ENCODE measurements around the gene CACNA2D2.

Gene CACNA2D2

DNA sequence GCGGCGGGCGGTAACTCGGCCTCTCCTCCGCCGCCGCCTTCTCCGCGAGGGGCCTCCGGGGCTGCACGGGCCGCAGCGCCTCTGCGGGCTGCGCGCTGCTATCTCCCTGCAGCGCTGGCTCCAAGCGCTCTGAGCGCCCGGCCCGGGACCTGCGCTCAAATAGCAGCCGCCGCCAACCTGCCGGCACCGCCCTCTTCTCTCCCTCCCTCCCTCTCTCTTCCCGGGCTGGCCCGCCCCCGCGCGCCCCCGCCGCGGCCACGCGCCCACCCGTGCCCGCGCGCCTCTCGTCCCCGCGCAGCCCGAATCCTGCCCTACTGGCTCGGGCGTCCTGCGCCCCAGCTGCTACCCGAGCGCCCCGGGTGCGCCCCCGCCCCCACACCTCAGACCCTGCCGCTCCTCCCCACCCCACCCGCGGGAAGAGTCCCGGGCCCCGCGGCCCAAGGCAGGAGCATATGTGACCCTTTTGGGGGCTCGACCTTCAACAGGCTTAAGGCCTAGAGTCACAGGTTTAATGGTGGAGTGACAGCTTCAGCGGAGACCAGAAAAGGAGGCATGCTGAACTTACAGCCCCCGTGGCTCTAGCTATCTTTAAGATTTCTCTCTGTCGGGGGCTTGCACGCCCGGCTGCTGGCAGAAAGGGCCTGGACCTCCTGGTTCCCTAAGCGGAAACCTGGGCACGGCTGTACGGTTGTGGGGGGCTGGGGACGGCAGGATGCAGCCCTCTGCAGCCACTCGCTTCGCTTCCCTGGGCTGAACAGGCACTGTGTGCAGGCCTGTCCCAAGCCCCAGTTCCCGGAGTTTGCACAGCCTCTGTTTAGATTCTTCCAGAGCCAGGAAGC is at the start of gene CACNA2D2:
Gene CACNA2D2, minus strand, starts transcription at position 131 of the 839 bp plus-strand sequence. CDS start 211 bp downstream, outside the sequence.
- DNase-seq (ENCODE audit: low read depth) = peak; percentile 63

DNA sequence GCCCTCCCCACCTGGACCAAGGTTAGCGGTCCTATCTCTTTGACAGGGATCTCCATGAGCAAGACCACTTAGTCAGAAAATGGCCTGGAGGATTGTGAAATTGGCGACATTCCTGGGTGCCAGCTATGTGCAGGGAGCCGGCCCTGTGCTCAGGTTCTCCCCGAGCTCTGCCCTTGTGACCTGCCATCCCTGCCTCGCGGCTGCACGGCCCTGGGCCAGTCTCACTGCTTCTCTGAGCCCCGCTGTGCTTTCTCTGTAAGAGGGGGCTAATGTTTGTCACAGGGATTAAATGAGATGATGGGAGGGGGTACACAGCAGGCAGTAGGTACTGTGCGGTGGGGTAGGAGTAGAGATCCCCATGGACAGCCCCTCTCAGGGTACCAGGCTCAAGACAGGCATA is 49.2 kb upstream of the CACNA2D2 start:
- no peak for DNase-seq (ENCODE audit: low read depth)

DNA sequence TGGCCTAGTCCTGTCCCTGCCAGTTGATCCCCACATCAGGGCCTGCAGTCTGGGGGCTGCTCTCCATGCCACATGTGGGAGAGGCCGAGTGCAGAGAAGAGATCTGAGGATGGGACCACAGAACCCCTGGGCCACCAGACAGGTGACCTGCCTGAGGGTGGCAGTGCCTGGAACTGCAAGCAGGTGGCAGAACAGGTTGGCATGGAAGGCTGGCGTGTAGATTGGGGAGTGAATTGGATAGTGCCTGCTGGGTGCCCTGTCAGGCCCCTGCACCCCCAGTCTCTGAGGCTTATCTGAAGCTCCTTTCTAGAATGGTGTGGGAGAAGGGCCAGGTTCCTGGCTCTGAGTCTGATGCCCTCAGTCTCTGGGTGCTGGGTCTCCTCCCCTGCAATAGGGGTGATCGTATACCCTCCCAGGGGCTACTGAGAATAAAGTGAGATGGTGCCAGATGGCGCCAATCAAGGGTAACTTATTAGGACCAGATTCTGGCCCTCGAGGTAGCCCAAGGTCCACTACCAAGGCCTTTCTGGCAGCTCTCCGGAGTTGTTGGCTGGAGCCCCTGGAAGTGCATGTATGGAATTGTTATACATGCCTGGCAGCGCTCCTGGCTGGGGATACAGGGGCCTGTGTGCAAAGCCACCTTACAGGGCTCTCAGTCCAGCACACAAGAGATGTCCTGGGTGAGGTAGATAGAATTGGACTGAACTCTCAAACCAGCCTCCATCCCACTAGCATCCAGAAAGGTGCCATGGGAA is 48.4 kb upstream of the CACNA2D2 start:
- DNase-seq (ENCODE audit: low read depth) = no peak

DNA sequence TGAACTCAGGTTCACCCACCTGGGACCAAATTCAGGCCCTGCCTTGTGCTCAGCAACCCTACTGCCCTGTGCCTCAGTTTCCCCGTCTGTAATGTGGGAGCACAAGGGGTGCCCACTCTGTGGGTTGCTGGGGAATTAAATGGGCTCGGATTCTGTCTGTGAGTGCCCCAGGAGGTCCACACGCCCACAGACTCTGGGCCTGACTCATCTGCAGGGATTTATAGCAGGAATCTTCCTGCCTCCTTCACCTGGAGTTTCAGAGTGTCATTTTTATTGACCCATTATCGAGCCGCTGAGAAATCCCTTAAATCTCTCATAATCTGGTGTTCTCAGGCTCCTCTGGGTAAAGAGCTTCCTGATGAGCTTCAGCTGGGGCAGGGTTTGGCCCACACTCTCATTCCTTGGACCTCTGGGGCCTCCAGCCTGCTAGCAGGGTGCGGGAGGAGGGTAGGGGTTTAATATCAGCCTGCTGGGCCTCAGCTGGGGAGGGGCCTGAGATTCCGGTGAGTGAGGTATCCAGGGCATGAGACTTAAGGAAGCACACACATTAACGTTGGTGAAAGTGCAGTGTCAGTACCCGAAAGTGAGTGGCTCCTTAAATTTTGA is 47.7 kb upstream of the CACNA2D2 start:
- no peak for DNase-seq (ENCODE audit: low read depth)

DNA sequence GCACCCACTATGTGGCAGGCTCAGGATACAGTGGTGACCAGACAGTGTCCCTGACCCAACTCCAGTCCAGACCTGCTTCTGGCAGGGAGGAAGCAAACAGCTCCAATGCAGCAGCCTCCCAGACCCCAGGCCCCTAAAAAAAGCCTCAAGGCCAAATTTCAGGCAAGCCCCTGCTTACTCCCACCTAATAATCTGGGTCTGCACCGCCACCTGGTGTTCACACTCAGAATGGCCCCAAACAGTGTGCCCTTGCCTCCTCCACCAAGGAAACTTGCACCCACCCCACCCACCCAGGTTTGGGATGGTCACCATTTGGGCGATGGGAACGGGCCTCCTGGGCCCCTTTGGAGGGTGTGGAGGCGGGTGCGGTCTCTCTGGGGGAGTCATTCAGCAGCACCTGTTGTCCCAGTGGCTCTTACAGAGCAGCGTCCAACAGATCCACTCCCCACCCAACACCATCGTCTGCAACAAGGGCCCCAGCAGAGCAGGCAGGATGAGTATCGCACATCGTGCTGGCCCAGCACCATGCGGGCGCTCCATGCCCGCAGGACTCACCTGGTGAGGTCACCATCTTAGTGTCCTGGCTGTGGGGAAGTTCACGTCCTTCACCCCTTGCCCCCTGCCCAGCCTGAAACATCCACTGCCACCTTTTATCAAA is 46.8 kb upstream of the CACNA2D2 start:
- peak; percentile 17 for DNase-seq (ENCODE audit: low read depth)

DNA sequence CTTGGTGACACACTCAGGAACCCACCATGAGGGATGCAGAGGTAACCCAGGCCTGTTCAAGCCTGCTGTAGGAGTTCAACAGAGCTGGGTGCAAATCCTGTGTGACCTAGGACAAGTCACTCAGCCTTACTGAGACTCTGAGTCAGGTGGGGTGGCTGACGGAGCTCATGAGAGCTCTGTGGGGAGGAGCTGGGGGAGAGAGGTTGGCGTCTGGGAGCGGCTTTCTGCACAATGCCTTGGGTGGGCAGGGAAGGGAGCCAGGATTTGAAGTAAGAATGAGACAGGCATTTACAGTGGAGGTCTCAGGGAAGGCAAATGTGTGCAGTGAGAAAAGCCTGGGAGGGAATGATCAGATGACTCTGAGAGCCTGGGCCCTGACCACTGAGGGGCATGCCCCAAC is 45.8 kb upstream of the CACNA2D2 start:
- no peak for DNase-seq (ENCODE audit: low read depth)

DNA sequence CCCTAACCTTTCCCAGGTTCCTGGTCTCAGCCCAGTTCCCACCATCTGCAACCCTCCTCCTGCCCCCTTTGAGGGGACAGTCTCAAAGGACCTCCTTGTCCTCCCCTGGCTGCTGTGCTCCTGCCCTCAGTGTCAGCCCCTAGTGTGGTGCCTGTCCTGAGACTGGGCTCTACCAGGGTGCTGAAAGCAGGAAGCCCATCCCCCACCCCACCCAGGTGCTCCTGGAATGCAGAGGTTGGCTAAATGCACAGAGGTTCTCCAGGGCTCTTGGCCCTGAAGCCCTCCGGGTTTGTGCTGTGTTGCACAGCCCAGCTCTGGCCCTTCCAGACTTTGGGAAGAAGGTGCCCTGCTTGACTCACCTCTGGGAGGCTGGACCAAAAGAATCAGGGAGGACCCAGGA is 42.3 kb upstream of the CACNA2D2 start:
- DNase-seq (ENCODE audit: low read depth) = no peak

DNA sequence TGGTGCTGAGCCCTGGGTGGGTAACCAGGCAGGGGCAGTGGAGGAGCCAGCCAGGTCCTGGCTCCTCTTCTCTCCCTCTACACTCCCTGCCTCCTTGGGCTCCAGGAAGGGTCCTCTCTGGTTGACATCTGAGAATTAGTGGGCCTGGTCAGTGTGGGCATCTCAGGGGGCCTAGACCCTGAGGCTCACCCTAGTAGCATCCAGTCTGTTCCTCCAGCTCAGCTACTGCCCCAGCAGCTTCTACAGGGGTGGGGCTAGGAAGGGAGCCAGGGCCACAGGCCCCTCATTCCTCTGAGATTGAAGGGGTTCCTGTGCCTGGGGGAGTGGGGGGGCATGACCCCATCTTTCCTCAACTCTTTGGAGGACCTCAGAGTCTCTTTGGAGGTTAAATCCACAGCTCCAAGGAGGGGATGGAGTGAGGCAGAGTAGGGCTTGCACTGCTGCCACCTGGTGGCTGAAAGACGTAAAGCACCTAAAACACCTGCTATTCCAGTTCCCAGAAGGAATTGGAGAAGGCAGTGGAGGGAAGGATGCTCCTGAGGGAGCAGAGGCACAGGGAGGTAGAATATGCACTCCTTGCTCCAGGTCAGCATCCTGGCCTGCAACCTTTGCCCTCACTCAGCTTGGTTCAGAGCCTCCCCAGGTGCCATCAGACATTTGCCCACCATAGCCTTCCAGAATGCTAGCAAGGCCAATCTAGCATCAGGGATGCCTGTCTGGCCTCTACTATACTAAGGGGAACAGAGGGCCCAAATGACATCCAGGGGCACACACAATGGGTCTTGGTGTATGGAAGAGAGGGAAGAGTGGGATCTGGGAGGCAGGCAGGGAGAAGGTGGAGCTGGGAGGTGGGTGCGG is 39.0 kb upstream of the CACNA2D2 start:
- DNase-seq (ENCODE audit: low read depth) = peak; percentile 21

DNA sequence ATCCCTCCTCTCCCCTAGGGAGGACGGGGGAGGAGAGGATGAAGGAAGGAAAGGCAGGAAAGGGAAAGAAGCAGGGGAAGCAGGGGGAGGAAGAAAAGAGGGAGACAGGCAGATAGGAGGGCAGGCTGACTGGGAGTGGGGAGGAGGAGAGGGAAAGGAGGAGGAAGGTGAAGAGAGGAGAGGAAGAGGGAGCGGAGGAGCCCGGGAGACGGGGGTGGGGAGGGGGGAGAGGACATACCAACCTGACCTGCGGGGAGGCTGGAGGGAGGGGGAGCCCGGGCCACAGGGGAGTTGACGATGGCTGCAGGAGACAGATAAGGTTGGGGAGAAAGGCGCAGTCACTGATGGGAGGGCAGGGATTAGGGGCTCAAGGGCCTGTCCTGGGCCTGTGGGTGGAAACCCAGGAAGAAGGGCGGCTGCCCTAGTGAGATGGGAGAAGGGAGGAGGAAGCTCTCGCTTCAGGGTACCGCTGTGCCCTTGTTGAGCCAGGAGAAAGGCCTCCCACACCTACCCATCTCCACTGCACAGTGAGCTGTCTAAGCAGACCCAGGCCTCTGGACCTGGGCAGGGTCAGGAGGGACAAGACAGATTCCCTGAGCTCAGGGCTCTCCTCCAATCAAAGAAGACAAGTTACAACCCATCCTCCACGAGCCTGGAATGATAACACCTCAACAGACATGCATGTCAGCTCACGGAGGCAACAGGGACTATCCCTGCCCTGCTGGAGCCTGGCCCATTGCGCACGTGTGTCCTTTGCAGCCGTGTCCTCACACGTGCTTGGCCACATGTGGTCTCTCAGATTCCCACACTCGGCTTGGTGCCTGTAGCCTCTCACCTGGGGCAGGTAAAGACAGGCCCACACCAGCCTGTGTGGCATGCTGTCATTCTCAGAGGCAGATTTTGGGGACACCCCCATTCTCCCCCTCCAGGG is 36.2 kb upstream of the CACNA2D2 start:
- no peak for DNase-seq (ENCODE audit: low read depth)

DNA sequence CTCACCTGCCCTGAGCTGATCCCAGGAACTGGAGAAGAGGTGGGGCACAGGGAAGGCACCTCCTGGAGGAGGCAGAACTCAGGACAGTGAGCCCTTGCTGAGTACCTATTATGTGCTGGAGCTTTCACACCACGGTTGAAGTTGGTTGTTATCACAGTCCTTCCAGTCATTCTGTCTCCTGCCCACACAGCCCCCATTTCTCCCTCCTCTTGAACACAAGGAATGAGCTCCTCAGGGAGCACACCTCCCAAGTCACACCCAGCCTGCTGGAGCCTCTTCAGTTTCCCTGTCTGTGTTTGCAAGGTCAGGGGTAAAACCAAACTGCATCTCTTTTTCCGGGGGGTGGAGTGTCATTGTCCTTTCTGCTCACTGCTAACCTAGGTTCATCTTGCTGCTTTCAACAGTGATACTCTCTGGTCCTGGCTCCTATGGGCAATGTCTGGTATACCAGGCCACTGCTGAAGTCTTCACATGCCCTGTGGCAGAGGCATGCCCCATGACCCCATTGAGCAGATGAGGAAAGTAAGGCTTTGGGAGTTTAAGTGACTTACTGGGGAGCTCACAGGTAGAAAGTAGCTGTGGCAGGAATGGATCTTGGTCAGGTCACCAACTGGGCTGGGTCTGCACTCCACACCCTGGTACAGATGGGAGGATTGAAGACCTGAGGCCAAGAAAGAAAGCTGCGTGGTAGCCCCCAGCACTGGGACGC is 34.1 kb upstream of the CACNA2D2 start:
- DNase-seq (ENCODE audit: low read depth) = no peak

DNA sequence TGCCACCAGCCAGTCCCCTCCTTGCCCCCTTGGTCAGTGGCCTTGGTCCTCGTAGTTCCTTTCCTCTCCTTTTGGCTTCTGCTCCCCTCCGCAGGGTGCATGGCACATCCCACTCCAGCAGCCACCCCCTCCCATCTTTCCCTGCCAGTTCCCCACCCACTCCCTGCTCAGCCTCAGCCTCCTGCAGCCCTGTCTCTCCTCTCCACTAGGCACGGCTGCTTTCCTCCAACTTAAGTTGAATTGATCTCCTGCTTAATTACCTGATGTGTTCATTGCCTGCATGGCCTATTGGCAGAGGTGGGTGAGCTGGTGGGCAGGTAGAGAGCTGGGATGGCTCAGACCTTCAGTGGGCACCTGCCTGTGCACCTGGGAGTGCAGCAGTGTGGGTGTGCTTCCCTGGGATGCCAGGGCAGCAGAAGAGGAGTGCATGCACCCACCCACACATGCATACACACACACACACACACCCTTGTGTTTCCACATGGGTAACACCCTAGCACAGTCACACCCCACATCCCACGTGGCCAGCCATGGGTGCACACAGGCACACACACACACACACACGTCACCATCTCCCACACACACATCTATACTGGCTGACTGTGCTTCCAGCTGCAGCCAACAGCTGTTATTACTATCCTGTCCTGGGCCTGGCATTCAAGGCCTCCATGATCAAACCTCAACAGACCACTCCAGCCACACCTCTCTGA is 33.2 kb upstream of the CACNA2D2 start:
- no peak for DNase-seq (ENCODE audit: low read depth)

DNA sequence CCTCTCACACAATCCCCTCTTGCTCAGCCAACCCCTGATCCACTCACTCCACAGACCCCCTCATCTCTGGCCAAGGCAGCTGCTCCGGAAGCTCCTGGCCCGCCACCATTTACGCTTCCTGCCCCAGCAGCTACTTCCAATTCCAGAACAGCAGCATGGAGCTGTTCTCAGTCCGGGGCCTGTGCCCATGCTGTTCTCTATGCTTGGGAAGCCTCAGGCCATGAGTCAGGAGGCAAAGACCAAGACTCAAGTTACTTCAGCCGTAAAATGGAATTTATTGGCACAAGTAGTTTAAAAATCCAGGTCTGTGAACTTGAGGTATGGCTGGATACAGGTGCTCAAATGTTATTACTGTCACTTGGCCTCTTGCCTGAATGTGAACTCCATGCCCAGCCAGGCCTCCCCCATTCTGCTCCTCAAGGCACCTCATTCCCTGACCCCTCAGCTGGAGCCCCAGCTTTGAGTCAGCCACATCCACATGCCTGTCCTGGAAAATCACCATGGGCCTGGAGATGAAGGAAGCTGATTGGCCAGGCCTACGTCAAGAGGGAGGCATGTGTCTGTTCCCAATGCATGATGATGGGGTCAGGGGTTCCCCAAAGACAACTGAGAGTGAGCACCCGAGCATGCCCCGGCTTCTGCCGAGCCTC is 31.4 kb upstream of the CACNA2D2 start:
- no peak for DNase-seq (ENCODE audit: low read depth)

DNA sequence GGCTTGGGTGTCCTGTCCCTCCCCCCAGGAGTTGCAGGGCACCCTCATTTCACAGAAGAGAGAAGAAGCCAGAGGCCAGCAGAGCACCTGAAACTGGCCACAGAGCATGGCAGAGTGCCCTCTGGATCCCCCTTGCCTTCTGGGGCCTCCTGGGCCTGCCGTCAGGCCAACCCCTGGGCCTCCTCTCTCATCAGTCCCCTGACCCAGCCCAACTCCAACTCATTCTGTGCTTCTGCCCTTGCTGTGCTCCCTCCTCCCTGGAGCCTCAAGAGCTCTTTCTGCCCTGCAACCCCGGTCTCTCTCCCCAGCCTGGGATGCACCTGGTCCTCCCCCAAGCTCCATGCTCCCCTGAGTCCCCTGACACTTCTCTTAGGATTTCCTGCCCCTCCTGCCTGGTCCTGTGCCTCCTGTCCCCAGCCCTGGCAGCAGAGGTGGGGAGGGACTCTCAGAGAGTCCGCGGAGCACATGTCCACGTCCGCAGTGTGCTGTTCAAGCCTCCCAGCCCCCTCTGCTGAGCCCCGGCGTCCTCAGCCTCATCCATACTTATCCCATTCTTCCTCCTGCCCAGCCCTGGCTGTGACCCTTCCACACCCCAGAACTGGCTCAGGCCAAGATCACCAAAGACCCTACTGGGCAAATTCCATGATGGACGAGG is 30.5 kb upstream of the CACNA2D2 start:
- no peak for DNase-seq (ENCODE audit: low read depth)

DNA sequence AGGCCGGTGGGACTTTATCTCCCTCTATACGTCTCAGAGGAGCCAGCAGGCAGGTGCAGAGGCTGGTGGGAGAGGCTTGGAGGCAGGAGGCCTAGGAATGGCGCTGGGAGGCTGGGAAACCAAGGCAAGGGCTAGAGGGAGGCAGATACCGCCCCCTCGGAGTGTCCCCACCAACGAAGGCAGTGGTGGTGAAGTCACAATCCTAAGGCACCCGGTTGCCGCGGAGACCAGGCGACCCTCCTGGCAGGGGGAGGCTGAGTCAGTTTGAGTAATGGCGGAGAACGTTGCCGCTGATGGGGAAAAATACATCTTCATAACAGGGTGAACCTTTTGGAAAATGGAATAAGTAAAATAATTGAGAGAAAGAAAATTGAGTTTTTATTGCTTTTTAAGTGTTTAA is 29.9 kb upstream of the CACNA2D2 start:
- DNase-seq (ENCODE audit: low read depth) = no peak

DNA sequence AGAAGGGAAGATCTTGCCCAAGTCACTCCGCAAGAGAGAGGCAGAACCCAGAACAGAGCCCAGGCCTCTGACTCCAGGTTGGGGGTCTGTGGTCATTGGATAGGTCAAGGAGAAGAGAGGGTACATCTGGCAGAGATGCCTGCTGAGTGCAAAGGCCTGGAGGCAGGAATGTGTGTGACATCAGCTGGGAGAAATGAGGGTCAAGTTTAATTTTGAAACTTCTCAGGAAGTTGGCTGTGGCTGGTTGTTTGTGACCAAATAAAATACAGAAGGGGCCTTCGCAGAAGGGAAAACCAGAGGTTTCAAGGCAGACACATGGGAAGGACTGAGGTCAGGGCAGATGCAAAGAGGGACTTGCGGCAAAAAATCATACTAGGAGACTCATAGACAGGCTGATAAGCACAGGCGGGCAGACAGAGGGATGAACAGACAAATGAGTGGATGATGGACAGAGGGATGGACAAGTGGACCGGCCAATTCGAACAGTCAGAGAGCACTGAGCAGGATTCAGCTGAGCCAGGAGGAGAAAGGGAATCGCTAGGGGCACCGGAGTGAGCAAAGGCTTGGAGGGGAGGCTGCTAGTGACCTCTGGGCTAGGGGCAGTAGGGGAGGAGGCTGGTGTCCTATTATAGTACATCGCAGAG is 28.8 kb upstream of the CACNA2D2 start:
- DNase-seq (ENCODE audit: low read depth) = no peak

DNA sequence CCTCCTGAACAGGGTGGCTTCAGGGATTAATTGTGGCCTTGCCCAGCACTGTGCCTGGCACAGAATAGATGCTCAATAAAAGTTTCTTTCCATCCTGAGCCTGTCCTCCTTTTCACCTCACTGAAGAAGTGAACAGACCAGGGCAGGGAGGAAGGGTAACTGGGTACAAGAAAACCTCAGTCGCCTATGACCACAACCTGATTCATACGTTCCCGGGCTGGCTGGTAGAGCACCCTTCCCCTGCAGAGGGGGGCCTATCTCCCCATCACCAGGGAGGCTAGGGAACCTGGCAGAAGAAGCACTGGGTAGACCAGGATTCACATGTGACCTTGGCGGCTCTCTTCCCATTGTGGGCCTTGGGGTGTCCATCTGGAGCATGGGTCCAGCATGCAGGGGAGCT is 27.8 kb upstream of the CACNA2D2 start:
- DNase-seq (ENCODE audit: low read depth) = no peak
